GM20431 (cell line): ENCODE data around the gene PFDN5.
"Not testable (repeated sequence)": the region's sequence is repeated elsewhere in the genome, so short reads cannot be mapped to it uniquely, and the experiment has no call there.

ENCODE experiments used
- in situ Hi-C: fragments of 300-500 bp; cut with MseI, MboI; formaldehyde crosslinking; loops from one replicate; pipeline ENCODE4 v1.15.0; 2020; ENCODE audit warnings: low sequenced_read_pairs; ENCODE audit not compliant: unreplicated experiment

Gene PFDN5

DNA sequence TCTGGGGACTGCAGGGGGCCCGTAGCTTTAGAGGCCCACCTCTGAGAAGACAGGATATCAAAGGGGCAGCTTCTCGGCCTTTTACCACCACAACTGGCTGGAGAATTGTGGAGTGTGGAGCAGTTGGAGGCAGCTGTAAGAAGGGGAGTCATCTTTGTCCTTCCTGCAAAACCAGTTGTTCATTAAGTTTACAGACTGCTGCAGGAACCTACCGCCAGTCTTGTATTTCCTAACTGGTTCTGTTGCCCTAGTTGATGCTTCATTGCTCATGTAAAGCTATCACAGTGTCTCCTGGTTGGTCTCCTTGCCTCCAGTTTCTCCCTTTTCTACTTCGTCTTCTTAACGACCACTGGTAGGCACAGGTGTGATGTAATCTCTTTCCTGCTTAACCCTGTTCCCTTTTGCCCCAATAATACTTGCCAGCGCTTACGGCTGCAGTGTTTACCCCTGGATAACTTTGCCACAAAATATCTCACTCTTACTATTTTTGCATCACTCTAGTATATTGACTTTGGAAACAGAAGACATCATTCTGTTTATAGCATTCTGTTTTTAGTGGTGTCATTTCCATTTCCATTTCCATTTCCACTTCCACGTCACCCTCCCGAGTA lies 15.3 kb upstream of the PFDN5 start:
- in situ Hi-C loops, result no loop called here

- in situ Hi-C loops, result loop anchor here (5.0 kb wide), 1 partner anchor 74 kb away; no protein-coding TSS in a partner anchor
Observed at GRCh38 chr12:53286448-53286847, 8.9 kb upstream of the PFDN5 start.

DNA sequence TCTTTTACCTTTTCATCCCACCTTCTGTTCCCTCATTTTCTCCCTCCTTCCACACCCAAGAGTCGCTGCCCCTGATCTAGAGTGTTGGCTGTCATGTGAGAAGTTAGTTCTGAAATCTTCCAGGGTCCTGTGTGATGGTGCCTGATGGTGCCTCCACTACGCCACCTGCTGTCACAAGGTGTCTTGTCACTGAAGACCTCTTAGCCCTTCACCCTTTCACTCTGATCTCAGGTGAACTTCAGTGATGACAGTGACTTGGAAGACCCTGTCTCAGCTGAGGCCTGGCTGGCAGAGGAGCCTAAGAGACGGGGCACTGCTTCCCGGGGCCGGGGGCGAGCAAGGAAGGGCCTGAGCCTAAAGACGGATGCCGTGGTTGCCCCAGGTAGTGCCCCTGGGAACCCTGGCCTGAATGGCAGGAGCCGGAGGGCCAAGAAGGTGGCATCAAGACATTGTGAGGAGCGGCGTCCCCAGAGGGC lies 7.6 kb upstream of the PFDN5 start:
- in situ Hi-C loops, result loop anchor here (5.0 kb wide), 1 partner anchor 75 kb away; no protein-coding TSS in a partner anchor

DNA sequence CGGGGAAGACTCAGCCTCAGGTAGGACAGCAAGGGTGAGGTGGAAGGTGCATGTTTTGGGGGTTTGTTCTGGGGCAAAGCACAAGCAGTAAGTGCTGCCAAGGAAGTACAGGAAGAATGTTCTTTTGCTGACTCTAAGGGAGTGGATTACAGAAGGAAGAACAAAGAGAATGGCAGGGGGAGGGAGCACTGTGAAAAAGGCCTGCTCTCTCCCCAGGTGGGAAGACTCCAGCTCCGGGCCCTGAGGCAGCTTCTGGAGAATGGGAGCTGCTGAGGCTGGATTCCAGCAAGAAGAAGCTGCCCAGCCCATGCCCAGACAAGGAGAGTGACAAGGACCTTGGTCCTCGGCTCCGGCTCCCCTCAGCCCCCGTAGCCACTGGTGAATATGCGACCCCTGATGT lies 7.0 kb upstream of the PFDN5 start:
- in situ Hi-C loops, result loop anchor here (5.0 kb wide), 1 partner anchor 76 kb away; no protein-coding TSS in a partner anchor

- in situ Hi-C loops, result loop anchor here (5.0 kb wide), 1 partner anchor 78 kb away; no protein-coding TSS in a partner anchor
Observed at GRCh38 chr12:53289891-53290290, 5.5 kb upstream of the PFDN5 start.

DNA sequence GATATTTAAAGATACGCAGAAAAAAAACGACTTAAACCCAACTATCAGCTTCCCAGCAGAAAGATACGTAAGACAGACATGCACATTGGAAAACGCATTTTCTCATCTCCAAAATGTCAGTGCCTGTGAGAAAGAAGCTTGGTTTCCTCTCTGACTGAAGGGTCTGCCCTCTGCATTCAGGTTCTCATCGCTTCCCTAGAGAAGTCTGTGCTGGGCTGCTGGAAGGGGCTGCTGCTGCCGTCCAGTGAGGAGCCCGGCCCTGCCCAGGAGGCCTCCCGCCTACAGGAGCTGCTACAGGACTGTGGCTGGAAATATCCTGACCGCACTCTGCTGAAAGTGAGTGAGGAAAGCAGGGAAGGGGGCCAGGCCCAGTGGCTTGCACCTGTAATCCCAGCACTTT lies 4.7 kb upstream of the PFDN5 start:
- in situ Hi-C loops, result no loop called here

- in situ Hi-C loops, result no loop called here
Observed at GRCh38 chr12:53292426-53292825, 2.9 kb upstream of the PFDN5 start.

- in situ Hi-C loops, result no loop called here
Observed at GRCh38 chr12:53295891-53296219, 513 bp downstream of the PFDN5 start.

DNA sequence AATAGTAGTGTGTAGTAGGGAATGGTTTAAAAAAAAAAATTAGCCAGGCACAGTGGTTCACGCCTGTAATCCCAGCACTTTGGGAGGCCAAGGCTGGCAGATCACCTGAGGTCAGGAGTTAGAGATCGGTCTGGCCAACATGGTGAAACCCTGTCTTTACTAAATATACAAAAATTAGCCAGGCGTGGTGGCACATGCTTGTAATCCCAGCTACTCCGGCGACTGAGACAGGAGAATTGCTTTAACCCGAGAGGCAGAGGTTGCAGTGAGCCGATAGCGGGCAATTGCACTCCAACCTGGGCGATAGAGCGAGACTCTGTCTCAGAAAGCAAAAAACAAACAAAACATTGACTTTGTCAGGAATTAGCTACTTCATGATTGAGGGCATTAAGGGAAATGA lies 1.8 kb downstream of the PFDN5 start:
- in situ Hi-C loops, result not testable (repeated sequence)

DNA sequence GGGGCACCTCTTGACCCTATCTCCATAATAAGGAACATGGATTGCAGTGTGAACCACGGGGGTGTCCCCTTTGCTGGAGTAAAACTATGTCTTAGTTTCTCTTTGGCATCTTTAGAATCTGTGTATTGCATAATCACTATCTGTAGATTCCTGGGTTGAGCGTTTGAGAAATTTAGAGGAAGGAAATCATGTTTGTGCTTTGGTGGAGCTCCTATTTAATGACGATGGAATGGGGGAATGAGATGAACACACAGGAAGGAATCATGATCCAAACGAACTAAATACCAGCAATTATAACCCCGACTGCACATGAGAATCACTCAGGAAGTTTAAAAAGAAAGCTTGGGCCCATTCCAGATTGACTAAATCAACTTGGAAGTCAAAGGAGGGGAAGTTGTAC lies 2.8 kb downstream of the PFDN5 start:
- in situ Hi-C loops, result no loop called here

GRCh38 chr12:53299101-53299453 lies 3.7 kb downstream of the PFDN5 start:
- in situ Hi-C loops, result no loop called here

- in situ Hi-C loops, result no loop called here
Observed at GRCh38 chr12:53299454-53300180, 4.3 kb downstream of the PFDN5 start, which contains the start of gene MYG1. Gene MYG1 (plus strand): TSS chr12:53299695. CDS start chr12:53299738, 43 bp downstream.

GRCh38 chr12:53300187-53300586 lies 4.8 kb downstream of the PFDN5 start:
- in situ Hi-C loops, result no loop called here

- in situ Hi-C loops, result no loop called here
Observed at GRCh38 chr12:53302903-53303302, 7.6 kb downstream of the PFDN5 start.

DNA sequence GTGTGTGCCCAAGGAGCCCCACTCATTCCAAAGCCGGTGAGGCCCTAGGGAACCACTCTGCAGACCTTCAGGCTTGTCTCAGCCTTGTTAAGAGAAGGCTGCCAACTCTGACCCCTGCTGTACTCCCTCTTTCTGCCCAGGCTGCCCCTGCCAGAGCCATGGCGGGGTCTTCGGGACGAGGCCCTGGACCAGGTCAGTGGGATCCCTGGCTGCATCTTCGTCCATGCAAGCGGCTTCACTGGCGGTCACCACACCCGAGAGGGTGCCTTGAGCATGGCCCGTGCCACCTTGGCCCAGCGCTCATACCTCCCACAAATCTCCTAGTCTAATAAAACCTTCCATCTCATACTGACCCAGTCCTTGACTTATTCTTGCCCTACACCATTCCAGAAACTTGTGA lies 11.5 kb downstream of the PFDN5 start:
- in situ Hi-C loops, result no loop called here

DNA sequence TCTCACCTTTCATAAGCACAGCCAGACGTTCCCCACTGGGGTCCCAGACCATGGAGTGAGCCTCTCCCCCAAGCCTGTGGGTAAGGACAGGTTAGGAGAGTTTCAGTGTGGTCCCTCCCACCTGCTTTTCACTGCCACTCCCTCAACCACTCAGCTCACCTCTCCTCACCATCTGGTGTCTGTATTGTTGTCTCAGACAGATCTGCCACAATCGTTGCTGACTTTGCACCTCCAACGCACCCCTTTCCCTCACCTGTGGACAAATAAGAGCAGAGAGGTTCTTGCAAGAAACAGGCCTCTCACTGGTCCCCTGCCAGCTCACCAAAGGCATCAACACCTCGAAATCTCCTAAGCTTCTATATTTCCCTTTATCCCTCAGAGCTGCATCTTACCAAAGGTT lies 12.9 kb downstream of the PFDN5 start:
- in situ Hi-C loops, result no loop called here

DNA sequence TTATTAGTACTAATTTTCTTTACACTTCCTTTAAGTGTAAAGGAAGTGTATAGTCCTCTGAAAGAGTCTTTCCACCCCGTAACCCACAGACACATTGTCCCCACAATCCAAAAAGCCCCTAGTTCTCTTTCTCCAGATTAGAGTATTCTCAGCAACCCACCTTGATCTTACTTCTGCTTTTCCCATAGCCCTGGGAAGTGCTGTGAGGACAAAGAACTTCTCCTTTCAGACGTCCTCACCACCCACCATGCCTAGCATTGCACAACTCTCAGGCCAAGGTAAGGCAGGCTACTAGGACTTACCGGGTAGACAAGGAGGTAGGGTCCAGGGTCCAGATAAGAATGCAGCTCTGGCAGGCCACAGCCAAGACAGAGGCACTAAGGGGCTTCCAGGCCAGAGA lies 18.7 kb downstream of the PFDN5 start:
- in situ Hi-C loops, result no loop called here

DNA sequence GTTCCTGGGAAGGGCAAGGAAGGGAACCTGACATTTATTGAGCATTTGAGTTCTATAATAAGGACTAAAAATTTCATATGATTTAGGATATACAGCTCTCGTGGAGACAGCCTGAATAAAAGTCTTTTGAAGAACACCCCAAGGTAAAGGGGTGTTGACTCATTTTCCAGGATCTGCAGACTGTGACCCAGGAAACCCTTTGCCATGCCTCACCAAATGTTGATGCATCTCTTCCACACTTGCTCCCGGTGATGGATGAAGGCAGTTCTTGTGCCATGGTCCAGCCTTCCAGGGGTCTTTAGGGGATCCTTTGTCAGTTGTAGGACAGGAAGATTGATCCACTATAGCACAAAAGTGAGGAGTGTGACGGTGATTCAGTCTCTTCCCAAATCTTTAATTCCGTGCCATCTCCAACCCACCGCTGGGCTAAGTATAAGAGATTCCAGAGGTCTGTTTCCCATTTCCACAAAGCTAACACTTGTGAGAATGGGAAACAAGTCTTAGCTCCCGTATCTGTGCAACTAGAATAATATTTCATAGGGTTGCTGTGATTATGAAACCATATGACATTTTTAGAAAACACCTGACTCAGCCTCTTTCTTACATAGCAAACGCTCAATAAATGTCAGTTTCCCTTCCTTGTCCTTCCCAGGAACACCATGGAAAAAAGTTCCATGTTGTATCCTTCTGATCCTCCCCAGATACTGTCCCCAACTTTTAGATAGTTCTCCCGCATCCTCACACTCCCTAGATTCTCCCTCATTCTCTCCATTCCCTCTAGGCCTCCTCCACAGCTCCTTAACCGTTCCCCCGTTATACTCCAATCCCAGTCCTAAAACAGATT lies 25.2 kb downstream of the PFDN5 start:
- in situ Hi-C loops, result no loop called here

GRCh38 chr12:53324113-53324778 lies 28.9 kb downstream of the PFDN5 start:
- in situ Hi-C loops, result no loop called here

GRCh38 chr12:53324779-53325510 lies 29.6 kb downstream of the PFDN5 start:
- in situ Hi-C loops, result no loop called here
